Upper lobe of left lung (tissue), 4 donors: ENCODE data around the gene TXN2.

Source experiments
- CTCF ChIP-seq, 6 experiments: fragments of 450-650 bp in 4 of 6; fragments of 200-600 bp in 2 of 6; sonication (generic) in 2 of 6; IDR thresholded peaks; one replicate each; pipeline ENCODE4 v1.5.1; 2016 to 2019; ENCODE audit warnings: antibody characterized with exemption in 6 of 6
- POLR2A ChIP-seq, 4 donors: fragments of 450-650 bp; IDR thresholded peaks; one replicate each; pipeline ENCODE4 v1.5.1; 2016 to 2017; ENCODE audit warnings: antibody characterized with exemption in 4 of 4, mild to moderate bottlenecking in 2 of 4
- POLR2AphosphoS5 ChIP-seq, 2 donors: sonication (generic); formaldehyde crosslinking; IDR thresholded peaks; one replicate each; pipeline ENCODE4 v1.5.1; 2017; ENCODE audit warnings: antibody characterized with exemption in 2 of 2

DNA sequence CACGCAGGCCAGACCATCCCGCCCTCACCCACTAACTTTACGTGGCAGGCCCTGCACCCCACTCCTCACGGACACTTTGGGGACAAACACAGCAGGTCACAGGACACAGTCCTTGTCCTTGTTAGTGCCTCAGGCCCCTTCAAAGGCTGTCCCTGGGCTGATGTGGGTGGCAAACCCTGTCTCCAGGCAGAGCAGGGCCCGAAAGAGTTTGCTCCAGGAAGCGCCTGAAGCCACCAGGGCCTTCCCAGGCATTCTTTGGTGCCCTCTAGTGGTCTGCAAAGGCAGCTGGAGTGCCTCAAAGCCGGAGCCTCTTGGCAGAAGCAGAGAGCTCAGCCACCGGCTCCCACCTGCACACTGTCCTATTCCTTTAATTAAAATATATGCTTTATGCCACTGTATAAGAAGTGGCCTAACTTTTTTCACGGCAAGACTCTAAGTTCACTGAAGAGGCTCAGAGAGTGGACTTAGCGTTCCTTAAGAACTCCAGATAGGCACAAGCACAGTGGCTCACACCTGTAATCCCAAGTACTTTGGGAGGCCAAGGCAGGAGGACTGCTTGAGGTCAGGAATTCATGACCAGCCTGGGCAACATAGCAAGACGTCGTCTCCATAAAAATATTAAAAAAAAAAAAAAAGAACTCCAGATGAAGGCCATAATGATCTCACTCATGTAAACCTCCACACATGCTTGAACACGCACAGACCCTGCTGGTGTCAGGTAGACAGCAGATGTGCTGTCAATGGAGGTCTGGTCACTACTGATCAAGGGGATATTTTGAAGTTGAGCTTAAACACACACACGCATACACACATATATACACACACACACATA is 11.1 kb downstream of the TXN2 start:
- TF ChIP-seq POLR2AphosphoS5 (IDR thresholded peaks at IDR 0.05) = peak; percentile 20 to 50
- TF ChIP-seq CTCF (IDR thresholded peaks at IDR 0.05) = peak; percentile 89 to 97 (median 92)
- TF ChIP-seq POLR2A (IDR thresholded peaks at IDR 0.05) = no peak
